ENCODE measurements around the gene ADGRG1.

Gene ADGRG1

GRCh38 chr16:57607676-57608461, 20.6 kb upstream of the ADGRG1 start:
- intact Hi-C loops (cut with DNase I; ENCODE audit: low total_unique reads) = no loop called here
- H3K36me3 ChIP-seq = no peaks in the 10 kb centered on the region
- H3K9me3 ChIP-seq = no peaks in the 10 kb centered on the region
- H3K4me1 ChIP-seq = no peaks in the 10 kb centered on the region
- peaks cover 0 to 21% of the 10 kb centered on the region in 2 donors for H3K27me3 ChIP-seq
- peak in 1 of 2 donors; percentile 25 for DNase-seq
- no peak overlapping the region for H3K27ac ChIP-seq
- TF ChIP-seq CTCF (IDR thresholded peaks at IDR 0.05) = no peak
- H3K4me3 ChIP-seq = no peak overlapping the region

- Histone ChIP-seq H3K36me3 (no peaks in the 10 kb centered on the region), H3K4me1 (no peaks in the 10 kb centered on the region), H3K27me3 (peaks cover 0 to 14% of the 10 kb centered on the region in 2 donors), H3K4me3 (no peak overlapping the region), H3K27ac (no peak overlapping the region), H3K9me3 (no peaks in the 10 kb centered on the region)
- TF ChIP-seq CTCF (IDR thresholded peaks at IDR 0.05) = no peak
- peak in 1 of 2 donors; percentile 16 for DNase-seq
- intact Hi-C loops (cut with DNase I; ENCODE audit: low total_unique reads) = no loop called here
Observed at GRCh38 chr16:57608462-57609113, 19.8 kb upstream of the ADGRG1 start.

GRCh38 chr16:57609541-57610401, 18.7 kb upstream of the ADGRG1 start:
- DNase-seq = peak in 1 of 2 donors; percentile 46
- no peak overlapping the region for H3K4me3 ChIP-seq
- H3K4me1 ChIP-seq = no peaks in the 10 kb centered on the region
- H3K27me3 ChIP-seq = peaks cover 0 to 11% of the 10 kb centered on the region in 2 donors
- no peak for TF ChIP-seq CTCF (IDR thresholded peaks at IDR 0.05)
- no peaks in the 10 kb centered on the region for H3K9me3 ChIP-seq
- H3K27ac ChIP-seq = no peak overlapping the region
- intact Hi-C loops (cut with DNase I; ENCODE audit: low total_unique reads) = no loop called here
- H3K36me3 ChIP-seq = no peaks in the 10 kb centered on the region

- no peaks in the 10 kb centered on the region for H3K4me1 ChIP-seq
- no peak for TF ChIP-seq CTCF (IDR thresholded peaks at IDR 0.05)
- intact Hi-C loops (cut with DNase I; ENCODE audit: low total_unique reads) = no loop called here
- H3K9me3 ChIP-seq = no peaks in the 10 kb centered on the region
- no peaks in the 10 kb centered on the region for H3K36me3 ChIP-seq
- H3K27ac ChIP-seq = no peak overlapping the region
- DNase-seq = no peak
- peaks cover 0 to 11% of the 10 kb centered on the region in 2 donors for H3K27me3 ChIP-seq
- H3K4me3 ChIP-seq = no peak overlapping the region
Observed at GRCh38 chr16:57610611-57611010, 17.8 kb upstream of the ADGRG1 start.

GRCh38 chr16:57611181-57611580, 17.2 kb upstream of the ADGRG1 start:
- Histone ChIP-seq H3K27me3 (peaks cover 0 to 11% of the 10 kb centered on the region in 2 donors), H3K4me1 (no peaks in the 10 kb centered on the region), H3K36me3 (no peaks in the 10 kb centered on the region), H3K9me3 (no peaks in the 10 kb centered on the region), H3K27ac (no peak overlapping the region), H3K4me3 (no peak overlapping the region)
- no peak for TF ChIP-seq CTCF (IDR thresholded peaks at IDR 0.05)
- intact Hi-C loops (cut with DNase I; ENCODE audit: low total_unique reads) = no loop called here
- DNase-seq = no peak

Data from tibial artery (tissue), 4 donors.